ENCODE measurements around the gene KLF13.

KLF13 gene

GRCh38 chr15:31403606-31404005 lies 77.0 kb downstream of the KLF13 start:
- no peak overlapping the region for H3K4me3 ChIP-seq (ENCODE audit: low read depth in 1 of 5, low read length in 5 of 5)
- no peaks in the 10 kb centered on the region for H3K27me3 ChIP-seq (ENCODE audit: control insufficient read depth in 5 of 5, insufficient read depth in 4 of 5, low read length in 5 of 5)
- no peak overlapping the region for H3K27ac ChIP-seq (ENCODE audit: low read depth, low read length)
- peaks cover 0 to 2% (median 0%) of the 10 kb centered on the region in 5 donors for H3K9me3 ChIP-seq (ENCODE audit: control insufficient read depth in 5 of 5, low read length in 5 of 5)
- peaks cover 0 to 17% (median 13%) of the 10 kb centered on the region in 5 donors for H3K4me1 ChIP-seq (ENCODE audit: control insufficient read depth in 5 of 5, insufficient read depth in 5 of 5, low read length in 5 of 5)
- H3K36me3 ChIP-seq (ENCODE audit: control insufficient read depth in 5 of 5, insufficient read depth in 5 of 5, low read length in 5 of 5) = no peaks in the 10 kb centered on the region
- no peak overlapping the region for H3K9ac ChIP-seq (ENCODE audit: low read length in 5 of 5)

- Histone ChIP-seq H3K4me1 (ENCODE audit: control insufficient read depth in 5 of 5, insufficient read depth in 5 of 5, low read length in 5 of 5) (peaks cover 0 to 16% (median 10%) of the 10 kb centered on the region in 5 donors), H3K9me3 (ENCODE audit: control insufficient read depth in 5 of 5, low read length in 5 of 5) (peaks cover under 1 to 8% (median 2%) of the 10 kb centered on the region in 5 donors), H3K27ac (ENCODE audit: low read depth, low read length) (no peak overlapping the region), H3K4me3 (ENCODE audit: low read depth in 1 of 5, low read length in 5 of 5) (no peak overlapping the region), H3K9ac (ENCODE audit: low read length in 5 of 5) (no peak overlapping the region), H3K27me3 (ENCODE audit: control insufficient read depth in 5 of 5, insufficient read depth in 4 of 5, low read length in 5 of 5) (no peaks in the 10 kb centered on the region), H3K36me3 (ENCODE audit: control insufficient read depth in 5 of 5, insufficient read depth in 5 of 5, low read length in 5 of 5) (no peaks in the 10 kb centered on the region)
Measured at GRCh38 chr15:31404345-31404744, 77.7 kb downstream of the KLF13 start.

GRCh38 chr15:31405200-31405920 lies 78.7 kb downstream of the KLF13 start:
- Histone ChIP-seq H3K4me3 (ENCODE audit: low read depth in 1 of 5, low read length in 5 of 5) (no peak overlapping the region), H3K4me1 (ENCODE audit: control insufficient read depth in 5 of 5, insufficient read depth in 5 of 5, low read length in 5 of 5) (peaks cover 0 to 16% (median 10%) of the 10 kb centered on the region in 5 donors), H3K9ac (ENCODE audit: low read length in 5 of 5) (no peak overlapping the region), H3K27ac (ENCODE audit: low read depth, low read length) (no peak overlapping the region), H3K9me3 (ENCODE audit: control insufficient read depth in 5 of 5, low read length in 5 of 5) (peaks cover 3 to 10% (median 4%) of the 10 kb centered on the region in 5 donors), H3K36me3 (ENCODE audit: control insufficient read depth in 5 of 5, insufficient read depth in 5 of 5, low read length in 5 of 5) (no peaks in the 10 kb centered on the region), H3K27me3 (ENCODE audit: control insufficient read depth in 5 of 5, insufficient read depth in 4 of 5, low read length in 5 of 5) (no peaks in the 10 kb centered on the region)

GRCh38 chr15:31407376-31407775 lies 80.7 kb downstream of the KLF13 start:
- Histone ChIP-seq H3K27me3 (ENCODE audit: control insufficient read depth in 5 of 5, insufficient read depth in 4 of 5, low read length in 5 of 5) (no peaks in the 10 kb centered on the region), H3K9me3 (ENCODE audit: control insufficient read depth in 5 of 5, low read length in 5 of 5) (peaks cover 3 to 10% (median 4%) of the 10 kb centered on the region in 5 donors), H3K36me3 (ENCODE audit: control insufficient read depth in 5 of 5, insufficient read depth in 5 of 5, low read length in 5 of 5) (no peaks in the 10 kb centered on the region), H3K4me1 (ENCODE audit: control insufficient read depth in 5 of 5, insufficient read depth in 5 of 5, low read length in 5 of 5) (peaks cover 0 to 10% (median 7%) of the 10 kb centered on the region in 5 donors), H3K9ac (ENCODE audit: low read length in 5 of 5) (no peak overlapping the region), H3K27ac (ENCODE audit: low read depth, low read length) (no peak overlapping the region), H3K4me3 (ENCODE audit: low read depth in 1 of 5, low read length in 5 of 5) (no peak overlapping the region)

GRCh38 chr15:31407851-31408250 lies 81.2 kb downstream of the KLF13 start:
- Histone ChIP-seq H3K4me3 (ENCODE audit: low read depth in 1 of 5, low read length in 5 of 5) (no peak overlapping the region), H3K4me1 (ENCODE audit: control insufficient read depth in 5 of 5, insufficient read depth in 5 of 5, low read length in 5 of 5) (peaks cover 0 to 5% (median 2%) of the 10 kb centered on the region in 5 donors), H3K9ac (ENCODE audit: low read length in 5 of 5) (no peak overlapping the region), H3K27me3 (ENCODE audit: control insufficient read depth in 5 of 5, insufficient read depth in 4 of 5, low read length in 5 of 5) (no peaks in the 10 kb centered on the region), H3K9me3 (ENCODE audit: control insufficient read depth in 5 of 5, low read length in 5 of 5) (peaks cover 3 to 10% (median 4%) of the 10 kb centered on the region in 5 donors), H3K36me3 (ENCODE audit: control insufficient read depth in 5 of 5, insufficient read depth in 5 of 5, low read length in 5 of 5) (no peaks in the 10 kb centered on the region), H3K27ac (ENCODE audit: low read depth, low read length) (no peak overlapping the region)

GRCh38 chr15:31408724-31409123 lies 82.1 kb downstream of the KLF13 start:
- Histone ChIP-seq H3K9me3 (ENCODE audit: control insufficient read depth in 5 of 5, low read length in 5 of 5) (peaks cover 3 to 8% (median 4%) of the 10 kb centered on the region in 5 donors), H3K36me3 (ENCODE audit: control insufficient read depth in 5 of 5, insufficient read depth in 5 of 5, low read length in 5 of 5) (no peaks in the 10 kb centered on the region), H3K4me3 (ENCODE audit: low read depth in 1 of 5, low read length in 5 of 5) (no peak overlapping the region), H3K9ac (ENCODE audit: low read length in 5 of 5) (no peak overlapping the region), H3K27ac (ENCODE audit: low read depth, low read length) (no peak overlapping the region), H3K27me3 (ENCODE audit: control insufficient read depth in 5 of 5, insufficient read depth in 4 of 5, low read length in 5 of 5) (no peaks in the 10 kb centered on the region), H3K4me1 (ENCODE audit: control insufficient read depth in 5 of 5, insufficient read depth in 5 of 5, low read length in 5 of 5) (no peaks in the 10 kb centered on the region)

- Histone ChIP-seq H3K36me3 (ENCODE audit: control insufficient read depth in 5 of 5, insufficient read depth in 5 of 5, low read length in 5 of 5) (no peaks in the 10 kb centered on the region), H3K27ac (ENCODE audit: low read depth, low read length) (no peak overlapping the region), H3K9ac (ENCODE audit: low read length in 5 of 5) (no peak overlapping the region), H3K9me3 (ENCODE audit: control insufficient read depth in 5 of 5, low read length in 5 of 5) (peaks cover 3 to 8% (median 4%) of the 10 kb centered on the region in 5 donors), H3K4me1 (ENCODE audit: control insufficient read depth in 5 of 5, insufficient read depth in 5 of 5, low read length in 5 of 5) (no peaks in the 10 kb centered on the region), H3K4me3 (ENCODE audit: low read depth in 1 of 5, low read length in 5 of 5) (no peak overlapping the region), H3K27me3 (ENCODE audit: control insufficient read depth in 5 of 5, insufficient read depth in 4 of 5, low read length in 5 of 5) (no peaks in the 10 kb centered on the region)
Measured at GRCh38 chr15:31409171-31409570, 82.5 kb downstream of the KLF13 start.

GRCh38 chr15:31412824-31413223 lies 86.2 kb downstream of the KLF13 start:
- H3K4me3 ChIP-seq (ENCODE audit: low read depth in 1 of 5, low read length in 5 of 5) = no peak overlapping the region
- H3K9me3 ChIP-seq (ENCODE audit: control insufficient read depth in 5 of 5, low read length in 5 of 5) = peaks cover 3 to 8% (median 4%) of the 10 kb centered on the region in 5 donors
- H3K9ac ChIP-seq (ENCODE audit: low read length in 5 of 5) = no peak overlapping the region
- H3K4me1 ChIP-seq (ENCODE audit: control insufficient read depth in 5 of 5, insufficient read depth in 5 of 5, low read length in 5 of 5) = no peaks in the 10 kb centered on the region
- no peaks in the 10 kb centered on the region for H3K36me3 ChIP-seq (ENCODE audit: control insufficient read depth in 5 of 5, insufficient read depth in 5 of 5, low read length in 5 of 5)
- H3K27ac ChIP-seq (ENCODE audit: low read depth, low read length) = no peak overlapping the region
- peaks cover 0 to 3% (median 0%) of the 10 kb centered on the region in 5 donors for H3K27me3 ChIP-seq (ENCODE audit: control insufficient read depth in 5 of 5, insufficient read depth in 4 of 5, low read length in 5 of 5)

- Histone ChIP-seq H3K9me3 (ENCODE audit: control insufficient read depth in 5 of 5, low read length in 5 of 5) (peaks cover 0 to 9% (median 5%) of the 10 kb centered on the region in 5 donors), H3K4me3 (ENCODE audit: low read depth in 1 of 5, low read length in 5 of 5) (no peak overlapping the region), H3K4me1 (ENCODE audit: control insufficient read depth in 5 of 5, insufficient read depth in 5 of 5, low read length in 5 of 5) (no peaks in the 10 kb centered on the region), H3K27me3 (ENCODE audit: control insufficient read depth in 5 of 5, insufficient read depth in 4 of 5, low read length in 5 of 5) (peaks cover 0 to 3% (median 0%) of the 10 kb centered on the region in 5 donors), H3K9ac (ENCODE audit: low read length in 5 of 5) (no peak overlapping the region), H3K36me3 (ENCODE audit: control insufficient read depth in 5 of 5, insufficient read depth in 5 of 5, low read length in 5 of 5) (no peaks in the 10 kb centered on the region), H3K27ac (ENCODE audit: low read depth, low read length) (no peak overlapping the region)
Measured at GRCh38 chr15:31415201-31415600, 88.6 kb downstream of the KLF13 start.

- peaks cover 0 to 2% (median 0%) of the 10 kb centered on the region in 5 donors for H3K27me3 ChIP-seq (ENCODE audit: control insufficient read depth in 5 of 5, insufficient read depth in 4 of 5, low read length in 5 of 5)
- H3K9me3 ChIP-seq (ENCODE audit: control insufficient read depth in 5 of 5, low read length in 5 of 5) = peaks cover 0 to 10% (median 7%) of the 10 kb centered on the region in 5 donors
- no peak overlapping the region for H3K4me3 ChIP-seq (ENCODE audit: low read depth in 1 of 5, low read length in 5 of 5)
- no peak overlapping the region for H3K27ac ChIP-seq (ENCODE audit: low read depth, low read length)
- H3K4me1 ChIP-seq (ENCODE audit: control insufficient read depth in 5 of 5, insufficient read depth in 5 of 5, low read length in 5 of 5) = no peaks in the 10 kb centered on the region
- no peak overlapping the region for H3K9ac ChIP-seq (ENCODE audit: low read length in 5 of 5)
- no peaks in the 10 kb centered on the region for H3K36me3 ChIP-seq (ENCODE audit: control insufficient read depth in 5 of 5, insufficient read depth in 5 of 5, low read length in 5 of 5)
Measured at GRCh38 chr15:31419820-31420219, 93.2 kb downstream of the KLF13 start.

Measured in subcutaneous abdominal adipose tissue (tissue), 5 donors.